MM.1S (cell line): ENCODE results near the gene KCNK18.

Source experiments
- DNase-seq: peaks from one replicate; pipeline ENCODE4 v3.0.0-alpha.2; 2015
- H2AFZ ChIP-seq: fragments of 300-600 bp; sonication (generic); 2 replicates; pipeline ENCODE4 v1.6.0; 2016; ENCODE audit warnings: antibody characterized with exemption, low read length
- H3F3A ChIP-seq: fragments of 300-600 bp; sonication (generic); 2 replicates; pipeline ENCODE4 v1.6.1; 2016; ENCODE audit warnings: mild to moderate bottlenecking, antibody characterized with exemption, low read length, moderate library complexity, mixed read lengths; ENCODE audit not compliant: insufficient read depth
- H3K27ac ChIP-seq: fragments of 300-600 bp; sonication (generic); 2 replicates; pipeline ENCODE4 v1.5.1; 2016; ENCODE audit warnings: mild to moderate bottlenecking, low read length
- H3K27me3 ChIP-seq: fragments of 300-600 bp; sonication (generic); replicated peaks from 2 replicates; pipeline ENCODE4 v1.6.0; 2016; ENCODE audit warnings: low read length; ENCODE audit not compliant: insufficient read depth
- H3K36me3 ChIP-seq: fragments of 300-600 bp; sonication (generic); replicated peaks from 2 replicates; pipeline ENCODE4 v1.6.1; 2016; ENCODE audit warnings: mild to moderate bottlenecking, low read length, mixed read lengths; ENCODE audit not compliant: insufficient read depth
- H3K4me1 ChIP-seq: fragments of 300-600 bp; sonication (generic); 2 replicates; pipeline ENCODE4 v1.6.1; 2016; ENCODE audit warnings: low read length, mixed read lengths
- H3K4me2 ChIP-seq: fragments of 300-600 bp; sonication (generic); 2 replicates; pipeline ENCODE4 v1.6.0; 2016; ENCODE audit warnings: low read depth, low read length
- H3K4me3 ChIP-seq: fragments of 300-600 bp; sonication (generic); 2 replicates; pipeline ENCODE4 v1.5.1; 2016; ENCODE audit warnings: low read length, mixed read lengths
- H3K79me2 ChIP-seq: fragments of 300-600 bp; sonication (generic); 2 replicates; pipeline ENCODE4 v1.6.1; 2016; ENCODE audit warnings: mixed run types, low read length, mixed read lengths
- H3K9ac ChIP-seq: fragments of 300-600 bp; sonication (generic); 2 replicates; pipeline ENCODE4 v1.6.1; 2016; ENCODE audit warnings: low read length, mixed read lengths
- H3K9me2 ChIP-seq: fragments of 300-600 bp; sonication (generic); replicated peaks from 2 replicates; pipeline ENCODE4 v1.6.1; 2016; ENCODE audit warnings: mild to moderate bottlenecking, low read length, mixed read lengths; ENCODE audit not compliant: insufficient read depth
- H3K9me3 ChIP-seq: fragments of 300-600 bp; sonication (generic); replicated peaks from 2 replicates; pipeline ENCODE4 v1.6.1; 2016; ENCODE audit warnings: mild to moderate bottlenecking, low read length, mixed read lengths; ENCODE audit not compliant: insufficient read depth
- H4K20me1 ChIP-seq: fragments of 300-600 bp; sonication (generic); 2 replicates; pipeline ENCODE4 v1.6.1; 2016; ENCODE audit warnings: mild to moderate bottlenecking, low read length, moderate library complexity, mixed read lengths; ENCODE audit not compliant: insufficient read depth
- EZH2 ChIP-seq: fragments of 300-600 bp; sonication (generic); optimal IDR thresholded peaks from 2 replicates; pipeline ENCODE3; 2017; ENCODE audit warnings: low read depth, mild to moderate bottlenecking, antibody characterized with exemption, low read length, mixed read lengths
- EZH2phosphoT487 ChIP-seq: fragments of 300-600 bp; sonication (generic); IDR thresholded peaks from 2 replicates; pipeline ENCODE4 v1.6.1; 2018; ENCODE audit warnings: antibody characterized with exemption, low read length
- TF ChIP-seq, protein P1 (sequence below): fragments of 300-600 bp; sonication (generic); IDR thresholded peaks from 2 replicates; pipeline ENCODE4 v1.5.1; 2016; ENCODE audit warnings: antibody characterized with exemption, low read length, mixed read lengths

Gene KCNK18

DNA sequence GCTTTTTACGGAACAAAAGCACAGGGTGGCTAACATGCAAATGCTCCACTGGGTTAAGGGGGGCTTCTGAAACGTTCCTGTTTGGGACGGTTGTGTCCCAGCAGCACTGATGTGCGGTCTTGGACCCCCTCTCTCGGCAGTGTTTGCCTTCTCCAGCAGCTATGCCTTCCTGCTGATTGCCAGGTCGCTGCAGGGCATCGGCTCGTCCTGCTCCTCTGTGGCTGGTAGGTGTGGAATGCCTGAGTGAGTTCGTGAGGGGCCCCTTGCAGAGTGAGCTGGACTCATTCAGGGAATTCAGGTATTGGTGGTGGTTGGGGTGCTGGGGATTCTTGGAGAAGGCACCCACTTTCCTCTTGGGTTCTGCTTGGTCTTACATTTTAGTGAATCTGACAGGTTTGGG lies 56.6 kb downstream of the KCNK18 start:
- H4K20me1 ChIP-seq = no peaks in the 10 kb centered on the region
- no peaks in the 10 kb centered on the region for H3K9me2 ChIP-seq
- no peak overlapping the region for H3K4me3 ChIP-seq
- H2AFZ ChIP-seq = no peak overlapping the region
- no peaks in the 10 kb centered on the region for H3K36me3 ChIP-seq
- H3K4me1 ChIP-seq = no peaks in the 10 kb centered on the region
- DNase-seq = no peak
- H3K27me3 ChIP-seq = no peaks in the 10 kb centered on the region
- no peak overlapping the region for H3K27ac ChIP-seq
- no peak overlapping the region for H3K4me2 ChIP-seq
- H3K9me3 ChIP-seq = no peaks in the 10 kb centered on the region
- no peaks in the 10 kb centered on the region for H3F3A ChIP-seq
- H3K9ac ChIP-seq = no peak overlapping the region
- TF ChIP-seq EZH2phosphoT487 (no peak), EZH2 (no peak)
- TF ChIP-seq, protein P1, sequence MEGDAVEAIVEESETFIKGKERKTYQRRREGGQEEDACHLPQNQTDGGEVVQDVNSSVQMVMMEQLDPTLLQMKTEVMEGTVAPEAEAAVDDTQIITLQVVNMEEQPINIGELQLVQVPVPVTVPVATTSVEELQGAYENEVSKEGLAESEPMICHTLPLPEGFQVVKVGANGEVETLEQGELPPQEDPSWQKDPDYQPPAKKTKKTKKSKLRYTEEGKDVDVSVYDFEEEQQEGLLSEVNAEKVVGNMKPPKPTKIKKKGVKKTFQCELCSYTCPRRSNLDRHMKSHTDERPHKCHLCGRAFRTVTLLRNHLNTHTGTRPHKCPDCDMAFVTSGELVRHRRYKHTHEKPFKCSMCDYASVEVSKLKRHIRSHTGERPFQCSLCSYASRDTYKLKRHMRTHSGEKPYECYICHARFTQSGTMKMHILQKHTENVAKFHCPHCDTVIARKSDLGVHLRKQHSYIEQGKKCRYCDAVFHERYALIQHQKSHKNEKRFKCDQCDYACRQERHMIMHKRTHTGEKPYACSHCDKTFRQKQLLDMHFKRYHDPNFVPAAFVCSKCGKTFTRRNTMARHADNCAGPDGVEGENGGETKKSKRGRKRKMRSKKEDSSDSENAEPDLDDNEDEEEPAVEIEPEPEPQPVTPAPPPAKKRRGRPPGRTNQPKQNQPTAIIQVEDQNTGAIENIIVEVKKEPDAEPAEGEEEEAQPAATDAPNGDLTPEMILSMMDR = no peak
- H3K79me2 ChIP-seq = no peaks in the 10 kb centered on the region

DNA sequence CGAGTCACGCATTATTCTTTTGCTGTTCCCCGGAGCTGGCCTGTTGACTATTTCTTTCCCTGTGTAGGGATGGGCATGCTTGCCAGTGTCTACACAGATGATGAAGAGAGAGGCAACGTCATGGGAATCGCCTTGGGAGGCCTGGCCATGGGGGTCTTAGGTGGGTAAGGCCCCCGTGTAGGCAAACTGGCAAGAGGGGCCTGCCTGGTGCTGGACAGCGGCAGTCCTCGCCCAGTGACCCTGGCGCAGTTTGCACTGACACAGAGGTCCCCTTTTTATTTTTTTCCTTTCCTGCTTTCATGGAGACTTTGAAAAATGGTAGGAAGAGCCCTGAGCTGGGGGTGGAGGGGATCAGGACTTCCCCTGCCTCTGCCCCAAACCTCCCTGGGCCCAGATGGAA lies 57.0 kb downstream of the KCNK18 start:
- H3K4me2 ChIP-seq = no peak overlapping the region
- H4K20me1 ChIP-seq = no peaks in the 10 kb centered on the region
- no peaks in the 10 kb centered on the region for H3K27me3 ChIP-seq
- H3K9me3 ChIP-seq = no peaks in the 10 kb centered on the region
- H3K9ac ChIP-seq = no peak overlapping the region
- H2AFZ ChIP-seq = no peak overlapping the region
- no peak overlapping the region for H3K4me3 ChIP-seq
- H3K4me1 ChIP-seq = no peaks in the 10 kb centered on the region
- no peak for DNase-seq
- H3K9me2 ChIP-seq = no peaks in the 10 kb centered on the region
- TF ChIP-seq EZH2 (no peak), EZH2phosphoT487 (no peak)
- TF ChIP-seq, protein P1 = no peak
- H3K79me2 ChIP-seq = no peaks in the 10 kb centered on the region
- H3F3A ChIP-seq = no peaks in the 10 kb centered on the region
- H3K27ac ChIP-seq = no peak overlapping the region
- H3K36me3 ChIP-seq = no peaks in the 10 kb centered on the region

DNA sequence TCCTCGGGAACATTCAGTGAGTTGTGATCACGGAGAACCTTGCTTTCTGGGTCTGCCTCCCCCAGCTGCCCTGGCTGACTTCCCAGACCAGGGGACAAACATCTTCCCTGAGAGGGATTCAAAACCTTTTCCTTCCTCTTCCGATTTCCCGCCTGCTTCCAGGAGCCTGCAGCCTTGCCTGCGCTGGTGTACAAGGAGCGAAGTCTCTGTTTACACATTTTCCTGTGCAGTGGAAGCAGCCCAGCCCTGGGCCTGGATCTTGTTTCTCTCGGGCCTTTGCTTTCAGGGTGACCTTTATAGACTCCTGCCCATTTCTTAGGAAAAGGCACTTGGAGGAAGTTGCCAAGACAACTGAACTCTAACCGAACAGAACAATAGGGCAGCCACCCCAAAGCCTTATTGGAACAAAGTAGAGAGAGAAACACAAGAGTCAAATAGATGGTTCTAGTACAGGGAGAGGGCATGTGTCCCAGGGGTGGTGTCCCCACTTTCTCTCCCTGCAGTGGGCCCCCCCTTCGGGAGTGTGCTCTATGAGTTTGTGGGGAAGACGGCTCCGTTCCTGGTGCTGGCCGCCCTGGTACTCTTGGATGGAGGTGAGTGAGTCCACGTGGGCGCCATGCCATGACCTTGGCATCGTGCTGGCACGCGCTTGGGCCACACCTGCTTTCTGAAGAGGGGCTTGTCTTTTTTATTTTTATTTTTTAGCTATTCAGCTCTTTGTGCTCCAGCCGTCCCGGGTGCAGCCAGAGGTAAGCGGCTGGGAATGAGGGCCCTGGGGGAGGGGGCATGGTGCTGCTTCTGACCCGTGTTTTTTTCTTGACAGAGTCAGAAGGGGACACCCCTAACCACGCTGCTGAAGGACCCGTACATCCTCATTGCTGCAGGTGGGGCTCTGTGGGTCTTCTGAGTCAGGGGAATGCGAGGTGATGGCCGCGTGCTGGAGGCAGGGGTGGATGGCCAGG lies 57.8 kb downstream of the KCNK18 start:
- Histone ChIP-seq H3K9me2 (no peaks in the 10 kb centered on the region), H3K4me1 (no peaks in the 10 kb centered on the region), H2AFZ (no peak overlapping the region), H3F3A (no peaks in the 10 kb centered on the region), H3K27me3 (no peaks in the 10 kb centered on the region), H3K9ac (no peak overlapping the region), H3K27ac (no peak overlapping the region), H4K20me1 (no peaks in the 10 kb centered on the region), H3K9me3 (no peaks in the 10 kb centered on the region), H3K36me3 (no peaks in the 10 kb centered on the region), H3K4me2 (no peak overlapping the region), H3K4me3 (no peak overlapping the region), H3K79me2 (no peaks in the 10 kb centered on the region)
- DNase-seq = no peak
- TF ChIP-seq, protein P1 = no peak
- TF ChIP-seq EZH2phosphoT487 = no peak
- no peak for TF ChIP-seq EZH2
